SK-N-MC (cell line): ENCODE results near the gene TALDO1.

Source experiments
- EZH2 ChIP-seq: fragments of 200-600 bp; sonication (generic); IDR thresholded peaks from one replicate; pipeline ENCODE4 v1.6.1; 2017; ENCODE audit warnings: antibody characterized with exemption
- POLR2AphosphoS5 ChIP-seq: IDR thresholded peaks from 2 replicates; pipeline ENCODE4 v1.6.1; 2012; ENCODE audit warnings: mild to moderate bottlenecking, low read depth, low read length, borderline replicate concordance

DNA sequence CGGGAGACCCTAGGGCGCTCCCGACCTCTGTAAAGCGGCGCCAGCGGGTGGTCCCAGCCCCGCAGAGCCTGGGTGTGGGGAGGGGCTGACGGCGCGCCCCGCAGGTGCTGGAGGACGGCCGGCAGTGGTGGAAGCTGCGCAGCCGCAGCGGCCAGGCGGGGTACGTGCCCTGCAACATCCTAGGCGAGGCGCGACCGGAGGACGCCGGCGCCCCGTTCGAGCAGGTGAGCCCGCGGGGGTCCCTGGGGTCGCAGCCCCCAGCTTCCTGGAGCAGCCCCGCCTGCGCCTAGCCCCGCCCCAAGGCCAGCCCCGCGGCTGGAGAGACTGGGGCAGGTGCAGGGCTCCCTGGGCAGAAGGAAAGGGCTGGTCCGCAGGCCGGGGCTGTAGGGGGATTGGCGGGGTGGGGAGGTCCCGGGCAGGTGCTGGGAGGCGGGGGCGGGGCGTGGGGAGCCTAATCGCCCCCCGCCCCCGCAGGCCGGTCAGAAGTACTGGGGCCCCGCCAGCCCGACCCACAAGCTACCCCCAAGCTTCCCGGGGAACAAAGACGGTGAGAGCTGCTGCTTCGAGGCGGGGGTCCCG is 21.6 kb upstream of the TALDO1 start:
- TF ChIP-seq POLR2AphosphoS5 (no peak), EZH2 (no peak)
